HFFc6 (cell line): ENCODE data around the gene FAIM2. TPM values are rescaled to one million over a fixed set of nuclear protein-coding genes. Genes with fewer than 3 reads are reported as not detected.

Source experiments
- DNase-seq: peaks from one replicate; pipeline ENCODE4 v3.0.0-alpha.2; 2018
- H3K27ac Mint-ChIP-seq: 2 replicates; pipeline ENCODE4 v1.8.0; 2020; ENCODE audit warnings: mild to moderate bottlenecking, mixed read lengths
- H3K27me3 Mint-ChIP-seq: 2 replicates; pipeline ENCODE4 v1.8.0; 2021; ENCODE audit warnings: mild to moderate bottlenecking, moderate library complexity, mixed read lengths; ENCODE audit not compliant: insufficient read depth
- H3K36me3 Mint-ChIP-seq: 2 replicates; pipeline ENCODE4 v1.8.0; 2021; ENCODE audit warnings: low read depth, mixed read lengths
- H3K4me1 Mint-ChIP-seq: 2 replicates; pipeline ENCODE4 v1.8.0; 2020; ENCODE audit warnings: low read depth, mixed read lengths
- H3K4me3 Mint-ChIP-seq: 2 replicates; pipeline ENCODE4 v1.8.0; 2020; ENCODE audit warnings: mild to moderate bottlenecking, moderate library complexity, mixed read lengths
- H3K9me3 Mint-ChIP-seq: 2 replicates; pipeline ENCODE4 v1.8.0; 2020; ENCODE audit warnings: mild to moderate bottlenecking, mixed read lengths
- total RNA-seq, 6 experiments: library from RNA; stranded (reverse); fragmentation: NEBNext Ultra II Directional; extraction: Animal tissue kit (Norgen Biotek cat#: 25700); gene quantifications; 2 replicates in 1 of 6; 3 replicates in 5 of 6; pipeline ENCODE4 v1.2.3, GENCODE V29; 2021
- TF ChIP-seq, protein P1 (sequence below): fragments of 200-600 bp; sonication (generic); IDR thresholded peaks from 2 replicates; pipeline ENCODE4 v1.5.0; 2021; ENCODE audit warnings: antibody characterized with exemption, mild to moderate bottlenecking

FAIM2 gene
- total RNA-seq, 6 experiments from 2014 or later: 0.24 to 1.1 (median 1.1) TPM

DNA sequence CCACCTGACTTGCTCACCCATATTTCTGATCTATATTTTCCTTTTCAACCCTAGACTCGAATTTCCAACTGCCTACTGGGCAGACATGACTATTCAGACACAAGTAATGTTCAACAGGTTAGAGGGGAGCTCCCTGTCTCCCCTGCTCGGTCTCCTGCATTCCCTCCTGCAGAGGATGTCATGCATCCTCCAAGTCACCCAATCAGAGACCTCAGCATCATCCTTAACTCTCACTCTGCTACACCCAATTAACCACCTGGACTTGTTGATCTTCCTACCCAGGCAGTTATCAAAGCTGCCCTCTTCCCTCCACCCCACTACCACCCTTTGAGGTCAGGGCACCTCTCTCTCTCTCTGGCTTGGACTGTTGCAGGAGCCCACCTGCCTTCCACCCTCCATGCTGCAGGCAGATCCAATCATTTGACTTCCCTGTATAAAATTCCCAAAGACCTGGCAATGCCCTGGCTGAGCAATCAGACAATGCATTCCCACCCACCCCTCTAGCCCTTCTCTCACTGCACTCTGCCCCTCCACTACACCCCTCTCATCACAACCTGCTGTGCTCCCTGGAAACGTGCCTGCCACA, 10.9 kb downstream of the FAIM2 start:
- H3K27me3 Mint-ChIP-seq: peaks cover 53% of the 10 kb centered on the region
- H3K27ac Mint-ChIP-seq: no peak overlapping the region
- H3K4me3 Mint-ChIP-seq: no peak overlapping the region
- no peak for DNase-seq
- TF ChIP-seq, protein P1, sequence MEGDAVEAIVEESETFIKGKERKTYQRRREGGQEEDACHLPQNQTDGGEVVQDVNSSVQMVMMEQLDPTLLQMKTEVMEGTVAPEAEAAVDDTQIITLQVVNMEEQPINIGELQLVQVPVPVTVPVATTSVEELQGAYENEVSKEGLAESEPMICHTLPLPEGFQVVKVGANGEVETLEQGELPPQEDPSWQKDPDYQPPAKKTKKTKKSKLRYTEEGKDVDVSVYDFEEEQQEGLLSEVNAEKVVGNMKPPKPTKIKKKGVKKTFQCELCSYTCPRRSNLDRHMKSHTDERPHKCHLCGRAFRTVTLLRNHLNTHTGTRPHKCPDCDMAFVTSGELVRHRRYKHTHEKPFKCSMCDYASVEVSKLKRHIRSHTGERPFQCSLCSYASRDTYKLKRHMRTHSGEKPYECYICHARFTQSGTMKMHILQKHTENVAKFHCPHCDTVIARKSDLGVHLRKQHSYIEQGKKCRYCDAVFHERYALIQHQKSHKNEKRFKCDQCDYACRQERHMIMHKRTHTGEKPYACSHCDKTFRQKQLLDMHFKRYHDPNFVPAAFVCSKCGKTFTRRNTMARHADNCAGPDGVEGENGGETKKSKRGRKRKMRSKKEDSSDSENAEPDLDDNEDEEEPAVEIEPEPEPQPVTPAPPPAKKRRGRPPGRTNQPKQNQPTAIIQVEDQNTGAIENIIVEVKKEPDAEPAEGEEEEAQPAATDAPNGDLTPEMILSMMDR: no peak
- no peaks in the 10 kb centered on the region for H3K9me3 Mint-ChIP-seq
- no peaks in the 10 kb centered on the region for H3K36me3 Mint-ChIP-seq
- H3K4me1 Mint-ChIP-seq: peaks cover 6% of the 10 kb centered on the region

- TF ChIP-seq, protein P1: no peak
- H3K27ac Mint-ChIP-seq: no peak overlapping the region
- peaks cover 6% of the 10 kb centered on the region for H3K4me1 Mint-ChIP-seq
- no peaks in the 10 kb centered on the region for H3K9me3 Mint-ChIP-seq
- H3K4me3 Mint-ChIP-seq: no peak overlapping the region
- no peaks in the 10 kb centered on the region for H3K36me3 Mint-ChIP-seq
- no peak for DNase-seq
- H3K27me3 Mint-ChIP-seq: peaks cover 47% of the 10 kb centered on the region
Measured at GRCh38 chr12:49892084-49892731, 11.5 kb downstream of the FAIM2 start.

DNA sequence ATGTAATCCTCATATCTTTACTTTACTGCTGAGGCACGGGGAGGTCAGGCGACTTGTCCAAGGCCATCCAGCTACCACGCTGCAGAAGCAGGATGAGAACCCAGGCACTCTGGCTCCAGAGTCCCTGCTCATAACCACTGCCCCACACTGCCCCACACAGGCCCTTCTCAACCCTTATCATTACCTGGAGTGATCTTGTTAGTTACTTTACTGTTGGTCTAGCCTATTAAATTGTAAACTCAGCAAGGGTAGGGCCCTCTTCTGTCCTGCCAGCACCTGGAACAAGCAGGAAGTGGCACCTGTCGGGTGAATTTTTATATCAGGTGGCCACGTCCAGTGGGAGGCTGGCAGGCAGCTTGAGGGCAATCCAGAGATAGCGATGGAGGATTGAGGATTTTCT, 12.2 kb downstream of the FAIM2 start:
- TF ChIP-seq, protein P1: no peak
- H3K9me3 Mint-ChIP-seq: no peaks in the 10 kb centered on the region
- no peak for DNase-seq
- H3K4me3 Mint-ChIP-seq: no peak overlapping the region
- no peak overlapping the region for H3K27ac Mint-ChIP-seq
- H3K4me1 Mint-ChIP-seq: peaks cover 6% of the 10 kb centered on the region
- H3K36me3 Mint-ChIP-seq: no peaks in the 10 kb centered on the region
- peaks cover 48% of the 10 kb centered on the region for H3K27me3 Mint-ChIP-seq

- Mint-ChIP-seq H3K36me3 (no peaks in the 10 kb centered on the region), H3K4me1 (peaks cover 6% of the 10 kb centered on the region), H3K27me3 (peaks cover 47% of the 10 kb centered on the region), H3K27ac (no peak overlapping the region), H3K4me3 (no peak overlapping the region), H3K9me3 (no peaks in the 10 kb centered on the region)
- TF ChIP-seq, protein P1: no peak
- DNase-seq: no peak
Measured at GRCh38 chr12:49891012-49891411, 12.7 kb downstream of the FAIM2 start.

DNA sequence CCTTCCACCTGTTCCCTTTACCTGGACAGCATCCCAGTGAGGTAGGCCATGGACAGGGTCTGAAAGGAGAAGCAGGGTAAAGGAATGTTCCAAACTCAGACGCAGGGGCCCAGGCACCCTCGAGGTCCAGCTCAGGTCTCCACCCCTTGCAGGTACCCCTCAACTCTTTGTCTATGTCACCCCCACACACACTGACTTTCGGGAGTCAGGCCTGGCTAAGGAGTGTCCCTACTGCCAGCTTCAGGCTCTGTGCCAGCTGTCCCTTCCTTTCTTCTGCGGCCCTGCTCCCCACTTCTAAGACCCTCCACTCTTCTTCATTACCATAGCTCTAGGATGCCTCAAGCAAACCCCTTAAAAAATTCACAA, 13.6 kb downstream of the FAIM2 start:
- Mint-ChIP-seq H3K27me3 (peaks cover 54% of the 10 kb centered on the region), H3K9me3 (no peaks in the 10 kb centered on the region), H3K4me3 (no peak overlapping the region), H3K27ac (no peak overlapping the region), H3K36me3 (no peaks in the 10 kb centered on the region), H3K4me1 (peaks cover 6% of the 10 kb centered on the region)
- TF ChIP-seq, protein P1: no peak
- no peak for DNase-seq
